ENCODE data around the gene SMARCD2.

The SMARCD2 gene

GRCh38 chr17:63848834-63849689 lies 6.6 kb upstream of the SMARCD2 start:
- DNase-seq = peak; percentile 89

DNA sequence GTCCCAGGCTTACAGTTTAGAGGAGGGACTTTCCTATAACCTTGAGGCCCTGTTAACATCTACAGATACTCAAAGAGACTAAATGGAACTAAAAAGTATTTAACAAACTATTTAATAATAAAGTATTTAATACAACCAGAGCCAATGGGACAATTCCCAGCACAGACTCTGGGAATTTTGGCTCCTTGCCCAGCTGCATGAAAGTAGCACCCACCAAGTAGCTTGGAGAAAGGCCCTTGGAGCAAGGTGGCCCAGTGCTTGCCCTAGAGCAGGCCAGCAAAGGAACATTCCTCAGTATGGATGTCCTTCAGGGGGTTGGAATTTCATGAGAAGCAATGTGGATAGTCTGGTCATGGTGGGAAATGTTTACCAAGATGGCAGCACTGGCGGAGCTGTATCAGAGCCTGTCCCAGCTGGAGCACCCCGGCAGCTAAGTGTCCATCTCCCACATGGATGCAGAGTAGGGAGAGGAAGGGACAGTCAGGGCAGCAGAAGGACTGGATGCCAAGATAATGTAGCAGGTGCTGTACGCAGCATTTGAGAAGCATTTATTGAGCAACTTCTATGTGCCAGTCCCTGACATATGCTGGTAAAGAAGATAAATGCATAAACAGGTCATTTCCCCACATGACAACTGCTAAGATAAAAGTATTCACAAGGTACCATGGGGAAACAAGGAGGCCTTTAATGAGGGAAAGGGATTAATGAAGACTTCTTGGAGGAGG lies 5.2 kb upstream of the SMARCD2 start:
- no peak for DNase-seq

DNA sequence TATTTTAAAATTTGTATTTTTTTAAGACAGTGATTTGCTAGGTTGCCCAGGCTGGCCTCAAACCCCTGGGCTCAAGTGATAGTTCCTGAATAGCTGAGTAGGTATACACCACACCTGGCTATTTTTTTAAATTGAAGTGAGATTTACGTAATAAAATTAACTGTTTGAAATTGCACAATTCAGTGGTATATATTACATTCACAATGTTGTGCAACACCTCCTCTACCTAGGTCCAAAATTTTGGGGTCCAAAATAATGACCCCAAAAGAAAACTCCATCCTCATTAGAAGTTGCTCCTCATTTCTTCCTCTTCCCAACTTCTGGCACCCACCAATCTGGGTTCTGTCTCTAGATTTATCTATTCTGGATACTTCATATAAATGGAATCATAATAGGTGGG lies 3.0 kb upstream of the SMARCD2 start:
- DNase-seq = no peak

DNA sequence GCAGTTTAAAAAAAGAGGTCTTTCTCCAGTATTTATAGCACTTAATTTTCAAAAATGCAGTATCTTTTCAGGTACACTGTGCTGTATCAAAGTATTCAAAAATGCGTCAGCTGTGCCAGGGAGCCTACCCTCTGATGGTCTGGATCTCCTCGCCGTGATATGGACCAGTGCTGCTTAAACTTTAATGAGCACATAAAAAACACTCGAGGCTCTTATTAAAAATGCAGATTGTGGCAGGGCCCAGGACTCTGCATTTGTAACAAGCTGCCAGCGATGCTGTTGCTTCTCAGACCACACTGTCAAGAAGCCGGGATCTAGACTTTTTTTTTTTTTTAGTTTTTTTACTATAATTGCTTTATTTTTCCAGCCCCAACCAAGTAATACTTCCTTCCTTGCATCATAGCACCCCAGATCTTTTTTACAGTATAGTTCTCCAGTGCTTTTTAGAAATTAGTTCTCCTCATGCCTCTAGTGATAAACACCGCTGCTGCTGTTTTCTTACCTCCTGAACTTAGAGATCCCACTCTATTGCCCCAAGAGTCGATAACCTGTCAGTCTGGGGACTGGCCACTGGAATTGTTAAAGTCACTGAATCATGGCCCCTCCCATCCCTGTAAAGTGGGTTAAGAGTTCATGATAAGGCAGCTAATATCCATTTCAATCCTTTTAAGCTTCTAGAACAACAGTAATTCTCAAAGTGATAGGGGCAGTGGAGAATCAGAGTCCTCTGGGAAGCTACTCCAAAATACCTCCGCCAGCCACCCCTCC lies 1.6 kb upstream of the SMARCD2 start:
- DNase-seq = no peak

DNA sequence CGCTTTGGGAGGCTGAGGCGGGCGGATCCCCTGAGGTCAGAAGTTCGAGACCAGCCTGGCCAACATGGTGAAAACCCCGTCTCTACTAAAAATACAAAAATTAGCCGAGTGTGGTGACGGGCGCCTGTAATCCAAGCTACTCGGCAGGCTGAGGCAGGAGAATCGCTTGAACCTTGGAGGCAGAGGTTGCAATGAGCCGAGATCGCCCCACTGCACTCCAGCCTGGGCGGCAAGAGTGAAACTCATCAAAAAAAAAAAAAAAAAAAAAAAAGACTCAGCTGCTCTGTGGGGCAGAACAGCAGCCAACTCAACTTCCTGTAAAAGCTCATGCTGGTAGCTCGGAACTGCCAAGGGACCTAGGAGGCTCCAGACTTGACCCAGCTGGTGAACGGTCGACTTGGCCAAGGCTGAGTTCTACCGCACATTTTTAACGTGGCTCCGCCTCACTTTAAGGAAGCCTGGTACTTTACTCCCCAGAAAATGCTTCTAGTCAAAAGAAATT lies 953 bp upstream of the SMARCD2 start:
- peak; percentile 16 for DNase-seq

- DNase-seq = peak; percentile 20
Observed at GRCh38 chr17:63842173-63842539, 329 bp downstream of the SMARCD2 start.

DNA sequence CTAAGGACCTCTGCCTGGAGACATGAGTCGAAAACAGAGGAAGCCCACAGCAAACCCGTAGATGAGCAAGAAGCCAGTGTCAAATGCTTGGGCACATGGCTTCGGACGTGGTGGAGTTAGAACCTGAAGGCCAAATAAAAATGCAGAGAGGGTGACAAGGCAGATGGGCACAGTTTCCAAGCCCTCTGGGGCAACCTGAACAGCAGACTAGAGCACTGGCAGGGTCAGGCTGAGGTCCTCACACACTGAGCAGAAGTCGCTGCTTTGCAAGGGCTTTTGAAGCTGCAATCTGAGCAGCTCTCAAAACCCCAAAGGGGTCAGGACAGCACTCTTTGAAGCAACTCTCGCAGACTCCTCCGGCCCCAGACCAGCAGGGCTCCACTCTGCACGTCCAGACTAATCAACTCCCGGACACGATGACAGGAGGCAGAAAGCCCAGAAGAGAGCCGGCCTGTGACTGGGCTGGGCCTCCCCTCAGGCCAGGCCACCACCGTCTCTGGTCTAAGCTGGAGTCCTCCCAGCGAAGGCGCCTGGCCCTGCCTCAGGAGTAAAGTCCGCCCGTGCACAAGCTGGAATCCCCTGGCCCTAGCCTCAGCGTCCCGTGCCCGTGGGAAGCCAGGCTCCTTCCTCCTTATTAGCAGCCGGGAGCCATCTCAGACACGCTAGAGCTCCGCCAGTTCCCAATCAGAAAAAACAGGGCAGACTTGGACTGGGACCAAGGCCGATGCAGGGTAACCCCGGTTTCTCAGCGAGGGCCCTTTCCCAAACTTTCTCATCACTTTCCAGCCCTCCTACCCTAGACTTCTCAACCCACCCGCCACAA lies 924 bp downstream of the SMARCD2 start:
- no peak for DNase-seq

GRCh38 chr17:63840591-63841349 lies 1.7 kb downstream of the SMARCD2 start:
- DNase-seq = no peak

DNA sequence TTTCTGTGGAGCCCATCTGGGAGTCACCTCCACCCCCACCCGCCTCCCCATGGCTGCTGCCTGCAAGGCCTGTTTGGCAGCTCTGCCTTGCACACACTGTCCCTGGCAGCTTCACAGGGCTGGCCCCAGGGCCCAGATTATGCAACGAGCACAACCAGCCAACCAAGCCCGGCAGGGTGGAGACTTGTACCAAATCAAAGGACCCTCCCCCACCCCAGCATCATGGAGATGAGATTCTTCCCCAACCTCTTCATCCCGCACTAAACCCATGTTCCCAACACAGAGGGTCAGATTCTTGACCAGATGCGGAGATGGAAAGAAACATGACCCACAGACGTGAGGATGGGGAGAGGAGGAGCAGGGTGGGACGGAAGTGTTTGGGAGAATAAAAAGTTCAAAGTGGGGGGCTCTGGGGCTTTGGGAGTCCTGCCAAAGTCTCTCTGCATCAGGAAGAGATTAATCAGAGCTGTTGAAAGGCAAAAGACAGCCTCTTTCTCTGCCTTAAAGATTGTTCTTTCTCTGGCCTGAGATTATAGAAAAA lies 3.8 kb downstream of the SMARCD2 start:
- DNase-seq = no peak

DNA sequence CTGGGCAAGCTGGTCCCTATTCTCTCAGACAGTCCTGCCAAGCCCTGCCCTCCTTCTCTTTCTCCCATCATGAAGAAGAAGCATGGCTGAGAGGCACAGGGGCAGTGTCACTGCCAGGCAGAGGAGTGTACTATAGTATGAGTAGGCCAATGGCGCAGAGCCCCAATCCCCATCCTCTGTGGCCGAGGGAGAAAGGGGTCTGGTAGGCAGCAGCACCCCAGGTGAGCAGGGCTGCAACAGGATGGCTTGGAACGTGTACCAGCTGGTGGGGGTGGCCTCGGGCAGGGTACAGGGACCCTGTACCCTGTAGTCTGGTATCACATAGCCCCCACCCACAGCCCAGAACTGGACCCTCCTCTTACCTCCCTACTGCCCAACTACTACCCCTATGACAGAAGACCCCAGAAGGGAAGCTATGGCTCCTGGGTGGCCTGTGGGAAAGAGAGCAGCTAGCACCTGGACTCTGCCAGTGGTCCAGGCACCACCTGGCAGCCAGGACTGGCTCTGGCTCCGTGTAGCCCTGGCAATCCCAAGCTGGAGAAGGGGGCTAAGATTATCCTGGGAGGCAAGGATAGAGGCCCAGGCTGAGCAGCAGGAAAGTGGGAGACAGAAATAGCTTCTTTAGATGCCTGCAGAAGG lies 4.4 kb downstream of the SMARCD2 start:
- no peak for DNase-seq

GRCh38 chr17:63837480-63837879 lies 5.0 kb downstream of the SMARCD2 start:
- no peak for DNase-seq

DNA sequence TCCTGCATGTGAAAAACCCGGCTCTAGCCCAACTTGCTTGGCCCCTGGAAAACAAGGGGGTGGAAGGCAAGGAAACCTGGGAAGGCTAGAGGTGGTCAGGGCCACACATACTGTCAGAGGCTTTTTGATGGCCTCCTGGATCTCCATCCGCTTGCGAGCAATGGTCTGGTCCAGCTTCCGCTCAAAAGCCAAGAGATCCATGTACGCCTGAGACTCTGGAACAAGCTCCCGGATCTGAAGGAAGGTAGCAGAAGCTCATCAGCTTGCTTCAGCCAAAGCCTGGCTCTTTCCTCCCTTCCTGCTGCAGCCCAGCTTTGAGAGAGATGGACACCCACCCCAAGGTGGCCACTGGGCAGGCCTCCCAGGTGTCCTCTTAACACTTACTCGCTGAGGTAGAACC lies 5.7 kb downstream of the SMARCD2 start:
- DNase-seq = no peak

DNA sequence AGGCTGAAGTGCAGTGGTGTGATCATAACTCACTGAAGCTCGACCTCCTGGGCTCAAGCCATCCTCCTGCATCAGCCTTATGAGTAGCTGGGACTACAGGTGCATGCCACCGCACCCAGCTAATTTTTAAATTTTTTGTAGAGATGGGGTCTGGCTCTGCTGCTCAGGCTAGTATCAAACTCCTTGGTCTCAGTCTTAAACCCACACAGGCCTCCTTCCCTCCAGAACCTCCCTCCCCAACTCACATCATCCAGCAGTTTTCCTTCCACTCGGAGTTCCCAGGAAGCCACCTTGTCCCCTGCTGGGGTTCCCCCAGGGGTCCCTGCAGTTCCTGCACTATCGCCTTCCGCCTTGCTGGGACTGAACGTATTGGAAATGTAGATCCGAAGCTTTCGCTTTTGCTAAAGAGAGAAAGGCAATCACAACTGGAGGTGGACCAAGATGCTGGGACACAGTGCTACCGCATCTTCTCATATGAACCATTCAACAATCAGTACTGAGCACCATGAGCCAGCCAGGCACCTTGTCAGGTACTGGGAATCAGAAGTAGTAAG lies 7.2 kb downstream of the SMARCD2 start:
- no peak for DNase-seq

GRCh38 chr17:63834431-63835166 lies 7.9 kb downstream of the SMARCD2 start:
- peak; percentile 35 for DNase-seq

- DNase-seq = no peak
Observed at GRCh38 chr17:63833741-63834373, 8.6 kb downstream of the SMARCD2 start.

DNA sequence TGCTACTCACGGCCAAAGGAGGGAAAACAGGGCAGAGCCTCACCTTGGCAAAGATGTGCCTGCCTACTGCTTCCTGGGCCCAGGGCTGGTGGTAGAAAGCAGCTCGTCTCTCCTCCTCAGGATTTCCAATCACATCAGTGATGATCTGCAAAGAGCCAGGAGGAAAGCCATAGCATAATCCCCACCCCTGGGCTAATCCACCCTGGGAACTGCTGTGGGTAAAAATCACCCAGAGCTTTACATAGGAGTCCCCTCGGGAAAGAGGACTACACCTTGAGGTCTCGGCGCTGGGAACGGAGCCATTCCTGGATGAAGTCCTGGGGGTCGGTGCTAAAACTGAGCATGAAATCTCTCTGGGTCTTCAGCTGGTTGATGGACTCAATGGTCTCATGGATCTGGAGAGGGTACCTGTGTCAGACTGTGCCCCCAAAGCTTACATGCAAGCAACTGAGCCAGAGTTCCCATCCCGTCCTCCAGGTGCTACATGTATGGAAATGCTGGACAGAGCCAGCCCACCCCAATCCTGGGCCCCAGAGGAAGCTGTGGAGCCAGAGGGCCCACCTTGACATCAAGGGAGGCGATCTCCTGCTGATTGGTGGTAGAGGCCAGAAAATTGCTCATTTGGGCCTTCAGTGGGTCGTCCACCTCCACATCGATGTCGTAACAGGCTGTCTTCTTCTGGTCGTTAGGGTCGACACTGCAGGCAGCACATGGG lies 9.3 kb downstream of the SMARCD2 start:
- DNase-seq = no peak

DNA sequence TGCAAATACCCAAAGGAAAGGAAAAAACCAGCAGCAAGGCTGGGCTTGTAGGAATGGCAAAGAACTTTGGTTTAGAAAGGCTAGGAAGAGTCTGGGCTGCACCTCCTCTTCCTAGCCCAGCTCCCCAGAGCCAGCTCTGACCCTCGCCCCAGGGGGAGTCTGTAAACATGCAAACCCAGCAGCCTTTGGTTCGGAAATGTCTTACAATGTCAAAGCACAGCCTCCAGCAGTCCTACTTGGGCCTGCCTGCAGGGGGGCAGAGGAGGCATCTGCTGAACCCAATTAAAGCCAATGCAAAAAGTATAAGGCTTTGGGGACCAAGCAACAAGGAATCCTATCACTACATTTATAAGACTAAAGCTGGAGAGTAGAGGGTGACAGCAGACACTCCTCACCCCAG lies 10.0 kb downstream of the SMARCD2 start:
- DNase-seq = no peak

DNA sequence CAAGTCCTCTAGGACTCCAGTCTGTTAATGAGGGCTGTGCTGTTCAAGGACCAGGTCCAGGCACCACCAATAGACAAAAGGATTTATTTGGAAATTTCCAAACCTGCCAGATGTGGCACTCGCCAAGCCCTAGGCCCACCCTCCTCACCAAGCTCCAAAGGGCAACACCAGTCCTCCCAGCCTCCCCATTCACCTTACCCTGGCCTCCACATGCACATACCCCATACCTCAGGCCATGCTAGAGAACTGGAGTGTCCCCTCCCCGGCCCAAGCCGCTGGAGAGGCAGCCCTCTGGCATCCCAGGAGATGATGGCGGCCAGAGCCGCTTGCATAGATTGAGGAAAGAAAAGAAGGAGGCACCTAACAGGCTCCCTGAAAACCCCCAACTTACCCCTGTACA lies 10.5 kb downstream of the SMARCD2 start:
- DNase-seq = no peak

GRCh38 chr17:63831505-63831904 lies 11.0 kb downstream of the SMARCD2 start:
- DNase-seq = no peak

Measured in effector CD8-positive, alpha-beta T cell (primary cell).